ENCODE measurements around the gene CSPG4.
"Not testable (repeated sequence)": the region's sequence is repeated elsewhere in the genome, so short reads cannot be mapped to it uniquely, and the experiment has no call there.

CSPG4 gene

GRCh38 chr15:75704263-75704615, 8.4 kb downstream of the CSPG4 start:
- no peak for DNase-seq

GRCh38 chr15:75703440-75704262, 9.0 kb downstream of the CSPG4 start:
- not testable (repeated sequence) for DNase-seq

GRCh38 chr15:75702436-75702835, 10.2 kb downstream of the CSPG4 start:
- no peak for DNase-seq

GRCh38 chr15:75701071-75702003, 11.3 kb downstream of the CSPG4 start:
- DNase-seq, result not testable (repeated sequence)

GRCh38 chr15:75699961-75700874, 12.4 kb downstream of the CSPG4 start:
- DNase-seq, result not testable (repeated sequence)

- DNase-seq, result not testable (repeated sequence)
These were observed 13.1 kb downstream of the CSPG4 start for GRCh38 chr15:75699517-75699916.

- DNase-seq, result not testable (repeated sequence)
These were observed 14.5 kb downstream of the CSPG4 start for GRCh38 chr15:75697974-75698747.

- DNase-seq, result no peak
These were observed 15.1 kb downstream of the CSPG4 start for GRCh38 chr15:75697523-75697922.

GRCh38 chr15:75696854-75697259, 15.8 kb downstream of the CSPG4 start:
- no peak for DNase-seq

GRCh38 chr15:75696311-75696720, 16.3 kb downstream of the CSPG4 start:
- DNase-seq, result no peak

- DNase-seq, result no peak
These were observed 16.9 kb downstream of the CSPG4 start for GRCh38 chr15:75695634-75696310.

- DNase-seq, result no peak
These were observed 17.4 kb downstream of the CSPG4 start for GRCh38 chr15:75695220-75695619.

- no peak for DNase-seq
These were observed 18.1 kb downstream of the CSPG4 start for GRCh38 chr15:75694241-75695182.

- no peak for DNase-seq
These were observed 19.0 kb downstream of the CSPG4 start for GRCh38 chr15:75693501-75694240.

- not testable (repeated sequence) for DNase-seq
These were observed 19.6 kb downstream of the CSPG4 start for GRCh38 chr15:75693028-75693427.

- not testable (repeated sequence) for DNase-seq
These were observed 20.3 kb downstream of the CSPG4 start for GRCh38 chr15:75692311-75692710.

- DNase-seq, result not testable (repeated sequence)
These were observed 23.2 kb downstream of the CSPG4 start for GRCh38 chr15:75689429-75689828.

- no peak for DNase-seq
These were observed 23.8 kb downstream of the CSPG4 start for GRCh38 chr15:75688831-75689230.

GRCh38 chr15:75688278-75688557, 24.4 kb downstream of the CSPG4 start:
- no peak for DNase-seq

Measured in effector CD8-positive, alpha-beta T cell (primary cell).